ENCODE results near the gene TBX3. TPM values are rescaled to one million over a fixed set of nuclear protein-coding genes. Genes with fewer than 3 reads are reported as not detected.

The TBX3 gene
- total RNA-seq, 1 donor from 2014 or later = 27.2 TPM

DNA sequence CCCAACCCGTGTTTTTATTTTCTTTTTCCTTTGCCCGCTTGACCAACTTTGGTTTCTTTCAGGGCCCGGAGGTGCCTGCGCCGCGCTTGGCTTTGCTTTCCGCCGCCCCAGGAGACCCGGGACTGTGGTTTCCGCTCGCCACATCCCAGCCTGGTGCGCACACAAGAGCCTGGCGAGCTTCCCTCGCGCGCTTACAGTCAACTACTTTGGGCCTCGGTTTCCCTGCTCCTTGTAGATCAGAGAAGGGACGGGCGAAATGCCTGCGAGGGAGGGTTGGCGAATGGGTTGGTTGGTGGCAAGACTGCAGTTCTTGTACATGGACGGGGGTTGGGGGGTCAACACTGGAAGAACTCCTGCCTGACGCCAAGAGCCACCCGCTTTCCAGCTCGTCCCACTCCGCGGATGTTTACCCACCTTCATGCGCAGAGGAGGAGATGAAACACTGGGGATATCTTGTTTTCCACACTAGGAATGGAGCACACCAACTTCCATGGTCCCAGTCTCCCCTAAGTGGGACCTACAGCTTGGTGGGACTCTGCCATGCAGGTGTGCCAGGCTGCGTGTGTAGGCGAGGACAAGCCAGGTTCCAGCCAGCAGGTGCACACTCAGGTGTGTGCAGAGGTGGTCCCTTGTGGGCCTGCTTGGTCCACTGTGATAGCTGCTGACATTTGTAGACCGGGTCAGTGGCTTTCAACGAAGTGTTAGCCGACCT lies 16.6 kb upstream of the TBX3 start:
- TF ChIP-seq, protein P1, sequence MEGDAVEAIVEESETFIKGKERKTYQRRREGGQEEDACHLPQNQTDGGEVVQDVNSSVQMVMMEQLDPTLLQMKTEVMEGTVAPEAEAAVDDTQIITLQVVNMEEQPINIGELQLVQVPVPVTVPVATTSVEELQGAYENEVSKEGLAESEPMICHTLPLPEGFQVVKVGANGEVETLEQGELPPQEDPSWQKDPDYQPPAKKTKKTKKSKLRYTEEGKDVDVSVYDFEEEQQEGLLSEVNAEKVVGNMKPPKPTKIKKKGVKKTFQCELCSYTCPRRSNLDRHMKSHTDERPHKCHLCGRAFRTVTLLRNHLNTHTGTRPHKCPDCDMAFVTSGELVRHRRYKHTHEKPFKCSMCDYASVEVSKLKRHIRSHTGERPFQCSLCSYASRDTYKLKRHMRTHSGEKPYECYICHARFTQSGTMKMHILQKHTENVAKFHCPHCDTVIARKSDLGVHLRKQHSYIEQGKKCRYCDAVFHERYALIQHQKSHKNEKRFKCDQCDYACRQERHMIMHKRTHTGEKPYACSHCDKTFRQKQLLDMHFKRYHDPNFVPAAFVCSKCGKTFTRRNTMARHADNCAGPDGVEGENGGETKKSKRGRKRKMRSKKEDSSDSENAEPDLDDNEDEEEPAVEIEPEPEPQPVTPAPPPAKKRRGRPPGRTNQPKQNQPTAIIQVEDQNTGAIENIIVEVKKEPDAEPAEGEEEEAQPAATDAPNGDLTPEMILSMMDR (IDR thresholded peaks at IDR 0.05; ENCODE audit: borderline replicate concordance) = no peak
- intact Hi-C loops (cut with micrococcal nuclease) = no loop called here
- Histone ChIP-seq H3K9me3 (replicated peaks) (no peaks in the 10 kb centered on the region), H3K4me1 (peaks cover 26% of the 10 kb centered on the region), H3K27ac (replicated peaks) (no peak overlapping the region), H3K36me3 (no peaks in the 10 kb centered on the region), H3K27me3 (ENCODE audit: low read depth) (peaks cover 97% of the 10 kb centered on the region), H3K4me3 (no peak overlapping the region)
- no peak for DNase-seq

DNA sequence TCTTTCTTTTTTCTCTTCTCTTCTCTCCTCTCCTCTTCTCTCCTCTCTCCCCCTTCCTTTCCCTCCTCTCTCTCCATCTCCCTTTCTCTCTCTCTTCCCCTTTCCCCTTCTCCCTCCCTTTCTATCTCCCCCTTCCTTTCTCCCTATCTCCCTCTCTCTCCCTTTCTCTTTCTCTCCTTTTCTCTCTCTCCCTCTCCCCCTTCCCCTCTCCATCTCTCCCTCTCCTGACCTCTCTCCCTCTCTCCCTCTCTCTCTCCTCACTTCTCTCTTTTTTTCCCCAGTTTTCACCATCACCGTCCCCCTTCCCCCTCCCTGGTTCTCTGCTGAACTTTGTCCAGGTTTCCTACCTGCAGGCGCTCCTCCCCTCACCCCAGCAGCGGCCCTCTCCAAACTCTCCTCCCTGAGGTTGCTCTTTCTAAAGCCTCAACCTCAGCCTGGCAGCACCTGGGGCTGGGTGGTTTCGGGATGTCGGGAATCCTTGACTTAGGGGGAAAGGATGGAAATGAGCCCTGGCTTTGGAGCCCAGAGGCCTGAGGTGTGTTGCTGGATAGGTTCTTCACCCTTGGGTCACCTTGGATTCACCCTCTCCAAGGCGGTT lies 14.7 kb upstream of the TBX3 start:
- Histone ChIP-seq H3K4me3 (peak overlapping the region; percentile 48), H3K27me3 (ENCODE audit: low read depth) (peaks cover 97% of the 10 kb centered on the region)

DNA sequence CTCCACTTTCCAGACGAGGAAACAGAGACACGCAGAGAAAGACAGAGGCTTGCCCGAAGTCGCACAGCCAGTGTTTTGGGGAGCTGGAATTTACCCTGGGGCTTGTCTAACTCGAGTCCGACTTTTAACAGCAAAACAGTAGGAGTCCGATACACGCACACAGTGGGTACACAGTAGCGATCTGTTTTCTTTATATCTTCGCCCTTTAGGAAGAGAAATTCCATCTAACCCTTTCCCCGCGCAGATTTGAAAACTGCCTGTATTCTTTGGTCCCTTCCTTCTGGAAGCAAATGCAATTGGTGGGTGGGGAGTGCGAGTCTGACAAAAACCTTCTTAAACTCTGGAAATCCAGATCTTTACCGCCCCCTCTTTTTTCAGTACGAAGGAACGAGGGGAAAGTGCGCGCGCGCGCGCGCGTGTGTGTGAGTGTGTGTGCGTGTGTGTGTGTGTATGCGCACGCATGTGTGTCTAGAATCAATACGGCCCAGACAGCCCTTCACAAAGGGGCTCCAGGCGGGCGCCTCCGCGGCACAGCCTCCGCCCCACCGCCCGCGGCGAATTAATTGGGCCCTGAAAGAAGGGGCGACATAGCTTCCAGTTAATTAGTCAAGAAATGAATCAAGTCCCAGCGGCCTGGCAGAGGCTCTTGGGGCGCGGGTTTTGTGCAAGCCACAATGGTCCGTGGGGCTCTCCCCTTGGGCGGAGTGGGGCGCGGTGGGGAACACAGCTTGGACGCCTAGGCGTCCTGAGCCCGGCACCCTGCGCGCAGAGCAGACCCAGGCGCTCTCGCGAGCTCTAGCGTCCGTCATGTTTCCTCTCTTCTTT lies 14.0 kb upstream of the TBX3 start:
- peaks cover 21% of the 10 kb centered on the region for H3K4me1 ChIP-seq
- peaks cover 100% of the 10 kb centered on the region for H3K27me3 ChIP-seq (ENCODE audit: low read depth)
- no peaks in the 10 kb centered on the region for H3K9me3 ChIP-seq (replicated peaks)
- intact Hi-C loops (cut with micrococcal nuclease) = no loop called here
- H3K36me3 ChIP-seq = no peaks in the 10 kb centered on the region
- no peak overlapping the region for H3K27ac ChIP-seq (replicated peaks)
- DNase-seq = no peak
- TF ChIP-seq, protein P1 (IDR thresholded peaks at IDR 0.05; ENCODE audit: borderline replicate concordance) = no peak
- peak overlapping the region; percentile 48 for H3K4me3 ChIP-seq

More for the DNA sequence above, 14.7 kb upstream of the TBX3 start:
- H3K4me1 ChIP-seq = peaks cover 19% of the 10 kb centered on the region
- H3K9me3 ChIP-seq (replicated peaks) = no peaks in the 10 kb centered on the region
- intact Hi-C loops (cut with micrococcal nuclease) = no loop called here
- TF ChIP-seq, protein P1 (IDR thresholded peaks at IDR 0.05; ENCODE audit: borderline replicate concordance) = no peak
- no peak overlapping the region for H3K27ac ChIP-seq (replicated peaks)
- DNase-seq = no peak
- no peaks in the 10 kb centered on the region for H3K36me3 ChIP-seq

DNA sequence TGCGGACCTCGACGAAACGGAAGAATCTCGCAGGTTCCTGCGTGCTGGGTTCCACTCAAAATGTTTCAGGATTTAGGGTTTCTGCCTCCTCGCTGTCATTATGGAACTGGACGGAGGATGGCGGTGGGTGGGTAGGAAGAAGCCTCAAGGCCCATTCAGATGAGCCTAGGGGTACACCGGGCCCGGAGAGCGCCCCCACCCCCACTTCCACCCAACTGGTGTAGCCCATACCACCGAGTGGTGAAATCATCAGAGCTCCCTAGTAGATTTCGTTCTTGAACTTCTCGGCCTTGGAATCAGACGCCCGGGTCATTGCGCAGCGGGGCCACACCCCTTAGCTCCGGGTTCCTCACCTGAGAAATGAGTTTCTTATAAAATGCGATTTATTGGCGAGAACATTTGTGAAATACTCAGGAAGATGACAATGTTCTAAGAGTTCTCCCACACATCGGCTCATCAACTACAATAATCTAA lies 13.3 kb upstream of the TBX3 start:
- intact Hi-C loops (cut with micrococcal nuclease) = no loop called here
- Histone ChIP-seq H3K4me3 (peak overlapping the region; percentile 48), H3K27me3 (ENCODE audit: low read depth) (peaks cover 100% of the 10 kb centered on the region), H3K9me3 (replicated peaks) (no peaks in the 10 kb centered on the region), H3K36me3 (no peaks in the 10 kb centered on the region), H3K27ac (replicated peaks) (no peak overlapping the region), H3K4me1 (peaks cover 25% of the 10 kb centered on the region)
- no peak for DNase-seq
- TF ChIP-seq, protein P1 (IDR thresholded peaks at IDR 0.05; ENCODE audit: borderline replicate concordance) = no peak

DNA sequence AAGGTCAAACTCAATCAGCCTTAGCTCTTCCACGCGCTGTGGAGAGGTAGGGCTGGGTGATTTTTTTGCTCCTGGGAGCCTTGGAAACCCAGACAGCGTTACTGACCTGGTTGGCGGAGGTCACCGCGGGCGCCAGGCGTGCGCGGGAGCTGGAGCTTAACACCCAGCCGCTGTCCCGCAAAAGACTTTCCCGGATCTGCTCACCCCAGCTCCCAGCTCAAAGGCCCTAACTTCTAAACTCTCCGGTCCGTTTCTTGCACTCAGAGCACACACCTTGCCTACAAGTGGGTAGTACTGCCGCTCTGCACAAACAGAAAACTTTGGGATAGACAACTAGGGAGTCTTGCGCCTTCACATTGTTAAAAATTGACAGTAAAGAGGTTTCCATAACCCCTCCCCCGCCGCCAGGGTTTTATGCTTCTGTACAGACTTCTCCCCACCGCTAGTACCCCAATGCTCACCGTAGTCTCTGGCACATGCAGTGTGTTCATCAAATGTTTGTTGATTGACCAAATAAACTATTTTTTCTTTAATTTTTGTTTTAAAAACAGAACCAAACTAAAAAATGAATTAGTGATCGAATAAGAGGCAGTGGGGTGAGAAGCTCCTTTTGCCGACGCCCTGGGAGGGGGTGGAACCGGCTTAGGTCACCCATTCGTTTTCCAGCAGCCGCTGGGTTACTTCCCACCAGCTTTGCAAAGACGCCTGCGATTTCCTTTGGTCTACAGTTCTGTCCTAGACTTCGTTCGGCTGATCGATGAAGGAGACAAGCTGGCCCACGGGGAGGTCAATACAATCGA lies 12.7 kb upstream of the TBX3 start:
- Histone ChIP-seq H3K36me3 (no peaks in the 10 kb centered on the region), H3K9me3 (replicated peaks) (no peaks in the 10 kb centered on the region), H3K4me3 (no peak overlapping the region), H3K27ac (replicated peaks) (no peak overlapping the region), H3K27me3 (ENCODE audit: low read depth) (peaks cover 100% of the 10 kb centered on the region), H3K4me1 (peaks cover 30% of the 10 kb centered on the region)
- TF ChIP-seq, protein P1 (IDR thresholded peaks at IDR 0.05; ENCODE audit: borderline replicate concordance) = no peak
- no peak for DNase-seq
- intact Hi-C loops (cut with micrococcal nuclease) = no loop called here

All from left ventricle myocardium inferior (tissue), 1 donor.